T follicular helper cell (primary cell): ENCODE measurements around the gene FGF19.

Experiments
- DNase-seq: peaks from one replicate; pipeline ENCODE4 v3.0.0-alpha.2; 2020; ENCODE audit warnings: low read depth

Gene FGF19

DNA sequence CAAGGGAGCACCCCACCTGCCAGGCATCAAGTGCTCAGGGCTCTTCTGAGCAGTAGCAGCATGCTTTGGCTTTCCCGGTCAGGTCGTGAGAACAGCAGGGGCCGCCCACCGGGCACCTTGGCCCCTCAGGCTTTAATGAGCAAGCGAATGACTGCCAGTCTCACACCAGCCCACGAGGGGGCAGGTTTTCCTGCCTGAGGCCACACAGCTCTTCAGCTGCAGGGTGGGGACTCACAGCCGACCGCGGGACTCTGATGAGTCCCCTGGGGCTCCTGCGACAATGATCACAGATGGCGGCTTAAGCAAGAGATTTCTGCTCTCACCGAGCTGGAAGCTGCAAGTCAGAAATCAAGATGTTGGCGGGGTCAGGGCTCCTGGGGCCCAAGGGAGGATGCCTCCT lies 14.3 kb upstream of the FGF19 start:
- DNase-seq = no peak

DNA sequence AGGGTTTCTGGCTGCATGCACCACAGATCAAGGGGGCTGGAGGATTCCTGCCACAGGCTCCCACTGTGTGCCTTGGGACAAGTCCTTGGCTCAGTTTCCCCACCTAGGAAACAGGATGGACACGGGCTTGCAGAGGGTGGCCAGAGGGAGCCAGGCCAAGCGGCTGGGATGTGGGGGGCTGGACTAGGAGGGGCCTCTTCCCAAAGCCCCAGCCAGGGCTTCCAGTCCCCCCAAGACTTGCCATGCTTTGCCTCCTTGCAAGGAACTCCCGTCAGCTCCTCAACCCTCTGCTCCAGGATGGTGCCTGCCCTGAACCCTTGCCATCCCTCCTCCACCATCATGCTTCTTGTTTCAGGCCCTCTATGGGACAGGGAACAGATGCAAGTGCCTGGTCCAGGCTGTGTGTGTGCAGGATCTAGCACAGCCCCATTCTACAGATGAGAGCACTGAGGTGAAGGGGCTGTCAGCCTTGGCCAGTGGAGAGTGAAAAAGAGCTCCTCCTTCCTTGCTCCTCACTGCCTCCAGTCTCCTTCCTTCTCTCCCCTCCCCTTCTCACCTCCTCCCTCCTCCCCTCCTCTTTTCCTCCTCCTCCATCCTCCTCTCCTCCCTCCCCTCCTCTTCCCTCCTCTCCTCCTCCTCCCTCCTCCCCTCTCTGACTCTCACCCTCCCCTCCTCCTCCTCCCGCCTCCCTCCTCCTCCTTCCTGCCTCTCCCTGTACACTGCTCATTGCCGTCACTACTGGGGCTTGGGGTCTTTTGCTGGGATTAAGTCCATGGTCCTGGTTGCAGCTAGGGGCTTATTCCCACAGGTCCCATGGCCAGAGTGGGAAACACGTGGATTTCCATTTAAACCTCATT lies 13.3 kb upstream of the FGF19 start:
- no peak for DNase-seq

DNA sequence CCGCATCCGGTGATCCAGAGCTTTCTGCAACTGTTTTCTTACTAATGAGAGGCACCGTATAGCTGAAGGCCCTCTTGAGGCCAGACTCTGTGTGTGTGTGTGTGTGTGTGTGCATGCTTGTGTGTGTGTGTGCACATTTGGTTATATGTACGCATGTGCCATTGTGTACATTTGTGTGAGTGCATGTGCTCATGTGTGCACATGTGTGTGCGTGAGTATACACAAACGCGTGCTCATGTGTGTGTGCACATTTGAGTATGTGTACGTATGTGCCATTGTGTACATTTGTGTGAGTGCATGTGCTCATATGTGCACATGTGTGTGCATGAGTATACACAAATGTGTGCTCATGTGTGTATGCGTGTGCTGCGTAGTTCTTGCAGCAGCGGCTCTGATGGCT lies 12.3 kb upstream of the FGF19 start:
- no peak for DNase-seq

DNA sequence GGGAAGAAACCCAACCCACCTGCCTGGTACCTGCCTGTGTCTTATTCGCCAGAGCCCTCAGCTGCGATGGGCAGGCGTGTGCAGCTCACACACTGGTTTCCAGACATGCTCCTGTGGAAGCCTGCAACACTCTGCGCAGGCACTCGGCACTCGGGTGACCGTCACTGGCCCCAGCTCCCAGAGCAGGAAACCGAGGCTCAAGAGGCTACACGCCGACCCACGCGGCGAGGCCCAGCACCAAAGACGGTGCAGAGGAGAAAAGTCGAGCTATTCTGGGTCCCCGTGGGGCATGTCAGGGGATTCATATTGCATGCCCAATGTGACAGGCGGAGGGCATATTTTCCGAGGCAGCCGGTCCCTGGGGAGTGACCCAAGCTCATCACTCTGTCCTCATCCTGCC lies 11.6 kb upstream of the FGF19 start:
- no peak for DNase-seq

DNA sequence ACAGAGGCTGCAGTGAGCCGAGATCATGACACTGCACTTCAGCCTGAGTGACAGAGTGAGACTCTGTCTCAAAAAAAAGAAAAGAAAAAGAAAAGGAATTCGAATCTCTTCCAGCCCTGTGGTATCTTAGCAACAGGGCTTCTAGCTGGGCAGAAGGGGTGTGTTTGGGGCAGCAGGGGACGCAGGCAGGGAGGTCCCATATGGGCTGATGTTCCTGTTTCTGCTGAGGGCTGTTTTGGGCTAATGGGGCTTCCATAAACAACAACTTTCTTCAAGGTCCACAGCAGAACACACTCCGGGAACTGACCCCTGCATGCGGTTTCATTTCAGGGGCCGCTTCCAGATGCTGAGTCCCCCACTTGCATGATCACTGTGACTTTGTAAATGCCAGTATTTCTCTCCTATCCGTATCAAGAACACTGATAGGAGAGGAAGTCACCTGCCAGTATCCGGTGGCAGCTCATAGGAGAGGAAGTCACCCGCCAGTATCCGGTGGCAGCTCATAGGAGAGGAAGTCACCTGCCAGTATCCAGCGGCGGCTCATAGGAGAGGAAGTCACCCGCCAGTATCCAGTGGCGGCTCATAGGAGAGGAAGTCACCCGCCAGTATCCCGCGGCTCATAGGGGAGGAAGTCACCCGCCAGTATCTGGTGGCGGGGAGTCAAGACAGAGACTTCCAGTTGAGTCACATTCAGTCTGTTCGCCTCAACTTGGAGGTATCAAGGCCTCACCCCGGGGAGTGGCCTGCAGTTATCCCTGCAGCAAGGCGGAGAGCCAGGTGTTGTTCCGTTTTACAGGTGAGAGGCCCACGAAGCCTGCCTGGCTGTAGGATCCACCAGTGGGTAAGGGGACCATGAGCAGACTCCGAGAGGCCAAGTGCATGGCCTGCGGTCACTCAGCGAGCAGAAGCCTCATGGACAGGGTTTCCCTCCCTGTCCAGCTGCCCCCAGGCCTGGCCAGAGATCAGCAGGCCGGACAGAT lies 8.3 kb upstream of the FGF19 start:
- DNase-seq = no peak

DNA sequence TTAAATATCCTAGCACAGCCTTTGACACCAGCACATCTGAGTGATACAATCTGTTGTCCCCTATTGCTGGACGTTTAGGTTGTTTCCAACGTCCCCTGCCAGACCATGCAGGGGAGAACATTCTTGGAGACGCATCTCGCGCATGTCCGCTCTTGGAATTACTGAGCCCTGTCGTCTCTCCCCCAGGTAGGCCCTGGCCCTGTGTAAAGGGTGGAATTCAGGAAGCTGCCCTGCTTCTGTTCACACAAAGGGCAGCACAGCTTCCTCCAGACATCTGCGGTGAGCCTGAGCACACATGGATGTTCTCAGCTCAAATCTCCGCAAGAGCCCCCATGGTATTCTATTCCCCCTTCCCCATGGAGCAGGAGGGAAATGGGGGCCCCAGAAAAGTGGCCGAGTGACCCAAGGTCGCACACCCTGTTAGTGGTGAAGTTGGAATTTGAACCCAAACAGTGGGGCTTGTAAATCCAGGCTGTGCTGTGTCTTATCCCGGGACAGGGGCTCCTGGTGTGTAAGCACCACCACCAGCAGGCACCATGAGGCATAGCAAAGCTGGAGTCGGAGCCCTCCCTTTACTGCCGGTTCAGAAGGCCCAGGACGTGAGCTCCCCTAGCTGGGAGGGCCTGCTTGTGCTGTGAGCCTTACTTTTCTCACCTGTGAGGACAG lies 5.0 kb upstream of the FGF19 start:
- DNase-seq = no peak

DNA sequence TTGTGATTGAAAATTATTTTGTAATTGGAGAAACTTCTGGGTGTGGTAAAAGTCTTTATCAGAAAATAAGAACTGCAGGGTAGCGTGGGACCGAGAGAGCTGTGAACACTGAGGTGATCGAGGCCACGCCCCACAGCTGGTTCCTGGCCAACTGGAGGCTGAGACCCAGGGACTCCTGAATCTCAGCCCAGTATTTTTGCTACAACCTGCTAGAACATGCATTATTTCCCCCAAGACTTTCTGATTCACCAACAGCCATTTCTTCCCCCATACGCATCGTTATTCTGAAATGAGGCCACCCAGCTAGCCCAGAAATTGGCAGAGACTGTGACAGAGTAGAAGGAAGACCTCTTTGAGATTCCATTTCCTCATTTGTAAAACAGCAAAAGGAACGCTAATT lies 3.4 kb upstream of the FGF19 start:
- no peak for DNase-seq

DNA sequence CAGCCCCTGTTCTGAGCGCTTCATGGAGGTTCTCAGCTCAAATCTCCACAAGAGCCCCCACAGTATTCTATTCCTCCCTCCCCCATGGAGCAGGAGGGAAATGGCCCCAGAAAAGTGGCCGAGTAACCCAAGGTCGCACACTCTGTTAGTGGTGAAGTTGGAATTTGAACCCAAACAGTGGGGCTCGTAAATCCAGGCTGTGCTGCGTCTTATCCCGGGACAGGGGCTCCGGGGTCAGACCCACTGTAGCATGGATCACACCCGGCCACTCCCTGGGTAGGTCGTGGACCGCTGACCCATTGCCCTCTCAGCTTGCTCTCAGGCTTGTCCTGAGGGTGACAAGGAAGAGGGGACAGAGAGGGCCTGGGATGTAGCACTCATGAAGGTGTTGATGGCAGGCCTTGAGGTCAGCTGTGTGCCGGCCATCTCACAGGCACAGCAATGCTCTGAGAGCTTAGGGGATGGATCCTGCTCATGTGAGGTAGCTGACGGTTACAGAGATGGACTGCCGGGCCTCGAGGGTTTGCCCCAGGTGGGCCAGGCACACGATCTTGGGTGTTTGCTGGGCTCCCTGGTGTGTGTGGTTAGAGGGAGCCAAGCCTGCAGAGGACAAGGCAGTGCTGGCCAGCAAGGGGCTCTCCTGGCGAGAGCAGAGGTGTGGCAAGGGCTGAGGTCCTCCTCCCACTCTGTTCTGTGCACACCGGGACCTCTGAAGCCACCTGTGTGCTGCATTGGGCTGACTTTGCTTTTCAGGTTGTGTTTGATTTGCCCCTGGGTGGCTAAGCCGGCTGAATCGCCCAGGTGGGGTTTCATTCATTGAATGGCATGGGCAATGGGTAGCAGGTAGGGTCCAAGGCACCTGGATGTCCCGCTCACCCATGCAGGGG lies 2.3 kb upstream of the FGF19 start:
- no peak for DNase-seq

DNA sequence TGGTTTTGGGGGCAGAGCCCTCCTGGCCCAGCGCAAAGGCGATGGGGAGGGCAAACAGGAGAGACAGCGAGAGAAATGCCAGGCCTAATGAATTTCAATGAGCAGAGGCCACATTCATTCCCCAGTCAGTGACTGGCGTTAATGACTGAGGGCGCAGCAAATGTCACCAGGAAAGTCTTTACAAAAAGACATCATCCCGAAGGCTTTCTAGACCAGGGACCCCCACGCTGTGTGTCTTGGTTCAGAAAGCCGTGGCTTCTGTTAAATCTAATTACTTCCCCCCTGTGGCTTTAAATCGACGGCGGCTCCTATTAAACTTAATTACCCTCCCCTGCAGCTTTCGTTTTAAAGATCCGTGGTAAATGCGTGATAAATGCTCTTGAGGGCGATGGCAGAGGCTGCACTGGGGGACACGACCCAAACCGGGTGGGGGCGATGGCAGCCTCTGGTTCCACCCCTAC lies 1.6 kb upstream of the FGF19 start:
- no peak for DNase-seq

DNA sequence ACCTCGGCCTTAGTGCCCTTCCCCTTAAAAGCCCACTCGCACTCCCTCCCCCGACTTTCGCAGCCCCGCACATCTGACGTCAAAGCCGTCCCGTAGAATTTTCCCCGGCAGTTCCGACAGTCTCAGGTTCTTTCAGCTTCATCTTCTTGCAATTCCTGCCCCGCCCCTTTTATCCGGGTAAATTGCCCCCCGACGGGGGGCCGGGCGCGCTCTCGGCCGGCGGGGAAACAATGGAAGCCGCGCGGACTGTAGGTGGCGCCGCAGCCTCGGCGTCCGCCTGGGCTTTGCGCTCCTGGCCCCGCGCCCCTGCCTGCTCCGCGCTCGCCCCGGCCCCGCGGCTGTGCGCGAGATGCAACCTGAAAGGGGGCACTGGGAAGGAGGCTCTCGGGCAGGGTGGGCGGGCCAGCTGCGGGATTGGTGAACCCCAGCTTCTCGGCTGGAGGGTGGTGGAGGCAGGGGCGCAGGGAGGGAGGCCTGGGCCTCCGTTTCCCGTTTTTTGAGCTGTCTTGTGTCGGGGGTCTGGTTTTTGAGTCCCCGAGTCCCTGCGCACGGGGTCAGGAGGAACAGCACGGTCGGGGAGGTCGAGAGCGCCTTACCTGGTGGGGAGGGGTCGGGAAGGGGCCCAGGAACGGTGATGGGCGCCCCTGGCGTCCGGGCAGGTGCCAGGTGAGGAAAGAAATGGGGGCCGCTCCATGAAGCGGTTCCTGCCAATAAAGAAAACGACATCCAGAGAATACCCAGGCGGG lies 859 bp upstream of the FGF19 start:
- DNase-seq = no peak

DNA sequence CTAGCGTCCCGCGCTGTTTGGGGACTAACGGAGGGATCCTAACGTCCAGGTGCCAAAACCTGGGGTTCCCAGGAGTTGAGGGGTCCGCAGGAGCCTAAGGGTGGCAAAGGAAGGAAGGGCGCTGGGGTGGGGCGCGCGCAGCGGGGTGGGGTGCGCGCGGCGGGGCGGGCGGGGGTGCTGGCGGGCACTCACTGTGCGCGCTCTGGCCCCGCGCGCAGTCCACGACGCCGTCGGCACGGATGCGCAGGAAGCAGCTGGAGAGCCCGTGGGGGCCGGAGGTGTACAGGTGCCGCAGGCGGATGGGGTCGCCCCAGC lies 412 bp downstream of the FGF19 start:
- DNase-seq = no peak

DNA sequence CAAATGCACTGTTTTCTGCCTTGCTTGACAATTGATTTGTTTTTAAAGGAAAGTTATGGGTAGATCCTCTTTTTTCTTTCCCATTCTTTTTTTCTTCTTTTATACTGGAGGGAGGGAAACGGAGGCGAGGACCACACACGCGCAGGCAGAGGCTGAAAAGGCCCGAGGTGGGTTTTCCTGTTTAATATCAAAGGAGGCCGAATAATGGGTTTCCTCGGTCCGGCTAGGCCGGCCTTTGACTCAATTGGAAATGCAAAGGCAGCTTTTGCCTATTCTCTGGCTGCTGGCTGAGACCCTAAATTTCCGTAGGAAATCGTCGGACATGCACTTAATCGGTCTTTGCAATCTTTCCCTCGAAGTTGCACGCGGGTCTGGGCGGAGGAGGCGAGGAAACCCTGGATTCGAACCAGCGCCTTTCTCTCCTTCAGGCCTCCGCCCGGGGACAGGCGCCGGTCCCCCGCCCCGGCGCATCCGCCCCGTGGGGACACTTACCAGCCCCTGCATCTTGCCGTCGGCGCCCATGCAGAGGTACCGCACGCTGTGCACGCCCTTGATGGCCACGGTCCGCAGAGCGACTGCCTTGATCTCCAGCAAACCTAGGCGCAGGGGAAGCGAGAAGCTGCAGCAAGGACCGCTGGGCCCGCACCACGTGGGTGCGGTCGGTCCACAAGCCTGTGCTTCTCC lies 911 bp downstream of the FGF19 start:
- DNase-seq = no peak

DNA sequence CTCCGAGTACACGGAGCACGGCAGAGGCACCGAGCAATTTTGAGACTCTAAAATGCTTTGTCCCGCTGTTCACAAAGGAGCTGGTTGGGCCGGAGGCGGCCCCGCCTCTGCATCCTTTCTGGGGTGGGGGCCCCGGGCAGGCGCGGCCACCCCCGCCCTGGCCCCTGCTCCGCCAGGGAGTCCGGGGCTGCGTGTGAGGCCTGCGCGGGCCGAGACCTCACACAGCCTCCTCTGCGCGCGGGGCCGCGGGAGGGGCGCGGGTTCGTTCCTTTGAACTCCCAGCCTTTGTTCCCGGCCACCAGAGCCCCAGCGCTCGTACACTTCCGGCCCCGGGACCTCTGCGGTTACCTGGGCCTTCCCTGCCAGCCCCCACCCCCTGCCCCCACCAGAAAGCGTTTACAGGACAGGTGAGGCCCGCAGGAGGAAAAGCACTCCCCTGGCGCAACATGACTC lies 1.6 kb downstream of the FGF19 start:
- DNase-seq = no peak

DNA sequence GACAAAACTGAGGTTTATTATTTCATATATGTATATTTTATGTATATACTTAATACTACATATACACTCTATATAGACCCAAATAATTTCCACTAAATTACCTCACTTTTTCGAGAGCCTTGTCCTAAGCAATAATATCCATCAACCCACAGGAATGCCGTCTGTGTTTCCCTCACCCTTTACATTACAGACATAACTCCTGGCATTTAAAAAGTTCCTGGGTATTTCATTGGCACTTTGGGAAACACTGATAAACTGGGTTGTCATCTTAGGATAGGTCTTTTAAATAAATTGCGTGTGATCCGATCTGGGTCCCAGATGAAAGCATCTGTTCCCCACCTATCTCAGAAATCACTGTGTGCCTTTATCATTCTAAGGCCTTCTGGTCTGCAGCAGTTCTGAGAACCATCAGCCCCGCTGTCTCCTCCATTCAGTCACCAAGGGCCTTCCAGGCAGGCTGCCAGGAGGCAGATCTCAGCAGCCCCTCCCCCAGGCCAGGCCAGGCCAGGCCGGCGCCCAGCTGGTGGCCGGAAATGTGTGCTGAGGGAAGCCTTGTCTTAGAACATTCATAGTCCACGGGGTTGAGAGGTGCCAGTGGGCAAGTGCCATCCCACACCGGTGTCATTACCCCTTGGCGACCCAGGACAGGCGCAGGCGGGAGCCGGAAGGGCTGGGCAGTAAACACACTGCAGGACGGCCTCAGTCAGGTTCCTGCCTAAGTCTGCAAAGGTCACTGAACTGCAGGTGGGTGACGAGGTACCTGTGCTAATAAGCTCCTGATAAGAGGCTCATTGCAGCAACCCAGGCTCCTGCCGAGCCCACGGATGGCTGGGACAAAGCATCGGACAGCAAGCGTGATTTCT lies 3.3 kb downstream of the FGF19 start:
- DNase-seq = no peak

DNA sequence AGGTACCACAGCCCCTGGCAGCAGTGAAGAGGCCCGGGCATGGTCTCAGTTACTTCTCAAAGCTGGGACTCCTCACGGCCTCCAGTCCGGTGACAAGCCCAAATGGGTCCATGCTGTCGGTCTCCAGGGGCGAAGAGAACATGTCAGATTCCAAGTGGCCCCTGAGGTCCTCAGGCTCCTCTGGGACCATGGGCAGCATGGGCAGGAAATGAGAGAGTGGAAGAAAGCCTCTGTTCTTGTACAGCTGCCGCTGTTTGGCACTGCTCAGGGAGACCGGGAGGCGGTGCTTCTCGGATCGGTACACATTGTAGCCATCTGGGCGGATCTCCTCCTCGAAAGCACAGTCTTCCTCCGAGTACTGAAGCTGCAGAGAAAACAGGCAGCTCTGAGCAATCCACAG lies 4.6 kb downstream of the FGF19 start:
- no peak for DNase-seq

DNA sequence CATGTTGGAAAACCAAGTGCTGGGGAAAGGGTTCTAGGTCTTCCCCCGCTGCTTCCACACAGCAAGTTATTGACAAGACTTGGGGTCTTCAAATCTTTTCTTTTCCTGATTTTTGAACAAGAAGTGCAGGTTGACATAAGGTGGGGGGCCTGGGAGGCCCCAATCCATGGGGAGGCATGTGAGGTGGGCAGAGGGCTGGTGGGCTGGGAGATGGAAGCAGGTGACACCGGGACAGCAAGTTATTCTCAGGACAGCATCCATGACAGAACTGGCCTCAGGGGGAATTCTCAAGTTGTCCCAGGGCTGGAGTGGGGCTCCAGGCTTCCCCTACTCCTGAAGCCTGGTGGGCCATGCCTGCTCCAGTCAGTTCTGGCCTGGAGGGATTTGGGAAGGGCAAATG lies 5.5 kb downstream of the FGF19 start:
- no peak for DNase-seq

DNA sequence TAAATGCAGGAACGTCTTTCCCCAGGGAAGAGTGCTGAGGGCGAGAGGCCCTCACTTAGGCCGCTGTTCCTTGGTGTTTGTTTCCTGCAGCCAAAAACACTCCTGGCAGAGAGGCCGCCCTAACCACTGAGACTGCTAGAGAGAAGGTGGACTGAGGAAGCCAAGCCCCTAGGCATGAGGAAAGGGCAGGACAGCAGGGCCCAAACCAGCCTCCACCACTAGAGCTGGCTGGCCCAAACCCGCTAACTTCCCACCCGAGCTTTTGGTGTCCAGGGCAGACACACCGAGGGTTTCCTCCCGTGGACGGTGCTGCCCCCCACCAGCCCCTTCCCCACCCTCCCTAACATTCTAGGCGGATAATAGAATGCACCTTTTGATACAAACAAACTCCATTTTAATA lies 6.0 kb downstream of the FGF19 start:
- no peak for DNase-seq

DNA sequence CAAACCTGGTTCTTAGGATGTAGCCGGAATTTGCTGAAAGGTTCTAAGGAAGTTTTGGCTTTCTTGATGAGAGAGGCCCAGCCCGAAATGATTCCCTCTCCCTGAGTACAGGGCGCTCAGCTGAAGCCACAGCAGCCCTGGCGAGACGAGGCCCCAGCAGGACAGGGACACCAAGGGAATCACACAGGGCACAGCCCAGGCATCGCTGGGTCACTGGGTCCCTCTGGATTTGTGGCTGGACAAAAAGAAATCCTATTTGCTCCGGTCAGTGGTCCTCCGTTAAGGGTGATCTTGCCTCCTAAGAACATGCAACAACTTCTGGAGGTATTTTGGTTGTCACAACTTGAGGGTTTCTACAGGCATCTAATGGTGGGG lies 6.4 kb downstream of the FGF19 start:
- DNase-seq = no peak
